Upper lobe of left lung (tissue), 4 donors: Measurements from ENCODE around the gene SUCLA2.

Experiments used
- EP300 ChIP-seq, 4 donors: sonication (generic); formaldehyde crosslinking; IDR thresholded peaks; one replicate each; pipeline ENCODE4 v1.5.1; 2017; ENCODE audit warnings: antibody characterized with exemption in 4 of 4, control low read depth in 2 of 4
- POLR2A ChIP-seq, 4 donors: fragments of 450-650 bp; IDR thresholded peaks; one replicate each; pipeline ENCODE4 v1.5.1; 2016 to 2017; ENCODE audit warnings: antibody characterized with exemption in 4 of 4, mild to moderate bottlenecking in 2 of 4
- POLR2AphosphoS5 ChIP-seq, 2 donors: sonication (generic); formaldehyde crosslinking; IDR thresholded peaks; one replicate each; pipeline ENCODE4 v1.5.1; 2017; ENCODE audit warnings: antibody characterized with exemption in 2 of 2
- TF ChIP-seq, protein P1 (sequence below), 6 experiments: fragments of 450-650 bp in 4 of 6; fragments of 200-600 bp in 2 of 6; sonication (generic) in 2 of 6; IDR thresholded peaks; one replicate each; pipeline ENCODE4 v1.5.1; 2016 to 2019; ENCODE audit warnings: antibody characterized with exemption in 6 of 6

DNA sequence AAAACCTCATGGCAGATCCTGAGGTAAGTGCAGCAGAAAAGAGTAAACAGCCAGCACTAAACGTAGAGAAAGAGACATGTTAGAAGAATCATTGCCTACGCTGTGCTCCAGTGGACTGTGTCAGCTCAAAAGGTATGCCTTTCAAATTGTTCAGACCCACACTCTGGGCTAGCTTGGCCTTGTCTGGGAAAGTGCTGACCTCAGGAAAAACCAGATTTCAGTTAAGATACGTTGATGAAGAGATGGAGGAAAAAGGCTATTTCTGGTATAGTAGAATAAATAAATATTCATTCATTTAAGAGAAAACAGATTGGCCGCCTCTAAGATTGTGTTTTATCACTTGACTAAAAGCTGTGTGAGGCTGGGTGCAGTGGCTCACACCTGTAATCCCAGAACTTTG, 9.6 kb upstream of the SUCLA2 start:
- no peak for TF ChIP-seq POLR2A (IDR thresholded peaks at IDR 0.05)
- TF ChIP-seq, protein P1, sequence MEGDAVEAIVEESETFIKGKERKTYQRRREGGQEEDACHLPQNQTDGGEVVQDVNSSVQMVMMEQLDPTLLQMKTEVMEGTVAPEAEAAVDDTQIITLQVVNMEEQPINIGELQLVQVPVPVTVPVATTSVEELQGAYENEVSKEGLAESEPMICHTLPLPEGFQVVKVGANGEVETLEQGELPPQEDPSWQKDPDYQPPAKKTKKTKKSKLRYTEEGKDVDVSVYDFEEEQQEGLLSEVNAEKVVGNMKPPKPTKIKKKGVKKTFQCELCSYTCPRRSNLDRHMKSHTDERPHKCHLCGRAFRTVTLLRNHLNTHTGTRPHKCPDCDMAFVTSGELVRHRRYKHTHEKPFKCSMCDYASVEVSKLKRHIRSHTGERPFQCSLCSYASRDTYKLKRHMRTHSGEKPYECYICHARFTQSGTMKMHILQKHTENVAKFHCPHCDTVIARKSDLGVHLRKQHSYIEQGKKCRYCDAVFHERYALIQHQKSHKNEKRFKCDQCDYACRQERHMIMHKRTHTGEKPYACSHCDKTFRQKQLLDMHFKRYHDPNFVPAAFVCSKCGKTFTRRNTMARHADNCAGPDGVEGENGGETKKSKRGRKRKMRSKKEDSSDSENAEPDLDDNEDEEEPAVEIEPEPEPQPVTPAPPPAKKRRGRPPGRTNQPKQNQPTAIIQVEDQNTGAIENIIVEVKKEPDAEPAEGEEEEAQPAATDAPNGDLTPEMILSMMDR (IDR thresholded peaks at IDR 0.05), result no peak
- no peak for TF ChIP-seq POLR2AphosphoS5 (IDR thresholded peaks at IDR 0.05)
- TF ChIP-seq EP300 (IDR thresholded peaks at IDR 0.05), result no peak
